ENCODE measurements around the gene VIPR2. TPM values are rescaled to one million over a fixed set of nuclear protein-coding genes. Genes with fewer than 3 reads are reported as not detected.

VIPR2 gene
- total and polyA plus RNA-seq, 2 donors from 2014 or later, result 0.91 to 1.3 TPM

- Histone ChIP-seq H3K36me3 (ENCODE audit: control insufficient read depth in 2 of 3, insufficient read depth in 3 of 3, low read length in 3 of 3) (no peaks in the 10 kb centered on the region), H3K9me3 (ENCODE audit: control insufficient read depth in 2 of 3, insufficient read depth in 1 of 3, low read length in 3 of 3) (no peaks in the 10 kb centered on the region), H3K27ac (ENCODE audit: low read depth in 2 of 2, low read length in 2 of 2) (no peak overlapping the region), H3K4me1 (ENCODE audit: control insufficient read depth in 2 of 3, insufficient read depth in 2 of 3, low read depth in 1 of 3, low read length in 3 of 3) (peaks cover 0 to 13% (median 0%) of the 10 kb centered on the region in 3 donors), H3K27me3 (ENCODE audit: control insufficient read depth, insufficient read depth, low read length) (no peaks in the 10 kb centered on the region), H3K9ac (ENCODE audit: low read length in 3 of 3) (no peak overlapping the region), H3K4me3 (ENCODE audit: low read length in 3 of 3) (no peak overlapping the region)
- TF ChIP-seq CTCF (IDR thresholded peaks at IDR 0.05; ENCODE audit: borderline replicate concordance, extremely low read depth, insufficient read depth), result no peak
- no peak for FAIRE-seq
- DNase-seq, result peak in 2 of 5 donors; percentile 14 to 31
- intact Hi-C loops (cut with DNase I), result no loop called here
These were observed 109.7 kb downstream of the VIPR2 start for GRCh38 chr7:159034988-159035387.

GRCh38 chr7:159034394-159034793 is 110.3 kb downstream of the VIPR2 start:
- Histone ChIP-seq H3K27me3 (ENCODE audit: control insufficient read depth, insufficient read depth, low read length) (no peaks in the 10 kb centered on the region), H3K9me3 (ENCODE audit: control insufficient read depth in 2 of 3, insufficient read depth in 1 of 3, low read length in 3 of 3) (no peaks in the 10 kb centered on the region), H3K9ac (ENCODE audit: low read length in 3 of 3) (no peak overlapping the region), H3K4me1 (ENCODE audit: control insufficient read depth in 2 of 3, insufficient read depth in 2 of 3, low read depth in 1 of 3, low read length in 3 of 3) (peaks cover 0 to 13% (median 0%) of the 10 kb centered on the region in 3 donors), H3K4me3 (ENCODE audit: low read length in 3 of 3) (no peak overlapping the region), H3K27ac (ENCODE audit: low read depth in 2 of 2, low read length in 2 of 2) (no peak overlapping the region), H3K36me3 (ENCODE audit: control insufficient read depth in 2 of 3, insufficient read depth in 3 of 3, low read length in 3 of 3) (no peaks in the 10 kb centered on the region)
- intact Hi-C loops (cut with DNase I), result no loop called here
- TF ChIP-seq CTCF (IDR thresholded peaks at IDR 0.05; ENCODE audit: borderline replicate concordance, extremely low read depth, insufficient read depth), result no peak
- no peak for FAIRE-seq
- DNase-seq, result peak in 1 of 5 donors; percentile 16

- no peaks in the 10 kb centered on the region for H3K27me3 ChIP-seq (ENCODE audit: control insufficient read depth, insufficient read depth, low read length)
- H3K27ac ChIP-seq (ENCODE audit: low read depth in 2 of 2, low read length in 2 of 2), result no peak overlapping the region
- no peak overlapping the region for H3K4me3 ChIP-seq (ENCODE audit: low read length in 3 of 3)
- H3K9ac ChIP-seq (ENCODE audit: low read length in 3 of 3), result no peak overlapping the region
- H3K4me1 ChIP-seq (ENCODE audit: control insufficient read depth in 2 of 3, insufficient read depth in 2 of 3, low read depth in 1 of 3, low read length in 3 of 3), result peaks cover 0 to 13% (median 0%) of the 10 kb centered on the region in 3 donors
- H3K9me3 ChIP-seq (ENCODE audit: control insufficient read depth in 2 of 3, insufficient read depth in 1 of 3, low read length in 3 of 3), result no peaks in the 10 kb centered on the region
- intact Hi-C loops (cut with DNase I), result no loop called here
- DNase-seq, result peak in 1 of 5 donors; percentile 8
- no peak for TF ChIP-seq CTCF (IDR thresholded peaks at IDR 0.05; ENCODE audit: borderline replicate concordance, extremely low read depth, insufficient read depth)
- H3K36me3 ChIP-seq (ENCODE audit: control insufficient read depth in 2 of 3, insufficient read depth in 3 of 3, low read length in 3 of 3), result no peaks in the 10 kb centered on the region
- FAIRE-seq, result no peak
These were observed 110.7 kb downstream of the VIPR2 start for GRCh38 chr7:159033956-159034355.

- Histone ChIP-seq H3K4me3 (ENCODE audit: low read length in 3 of 3) (no peak overlapping the region), H3K27ac (ENCODE audit: low read depth in 2 of 2, low read length in 2 of 2) (no peak overlapping the region), H3K36me3 (ENCODE audit: control insufficient read depth in 2 of 3, insufficient read depth in 3 of 3, low read length in 3 of 3) (no peaks in the 10 kb centered on the region), H3K4me1 (ENCODE audit: control insufficient read depth in 2 of 3, insufficient read depth in 2 of 3, low read depth in 1 of 3, low read length in 3 of 3) (peaks cover 0 to 13% (median 0%) of the 10 kb centered on the region in 3 donors), H3K9me3 (ENCODE audit: control insufficient read depth in 2 of 3, insufficient read depth in 1 of 3, low read length in 3 of 3) (no peaks in the 10 kb centered on the region), H3K27me3 (ENCODE audit: control insufficient read depth, insufficient read depth, low read length) (no peaks in the 10 kb centered on the region), H3K9ac (ENCODE audit: low read length in 3 of 3) (no peak overlapping the region)
- DNase-seq, result no peak
- no peak for FAIRE-seq
- no peak for TF ChIP-seq CTCF (IDR thresholded peaks at IDR 0.05; ENCODE audit: borderline replicate concordance, extremely low read depth, insufficient read depth)
- intact Hi-C loops (cut with DNase I), result no loop called here
These were observed 111.2 kb downstream of the VIPR2 start for GRCh38 chr7:159033473-159033825.

All from kidney (tissue), 14 donors.